GM19438 (cell line): ENCODE results near the gene TFPI.
"Not testable (repeated sequence)": the region's sequence is repeated elsewhere in the genome, so short reads cannot be mapped to it uniquely, and the experiment has no call there.

Source experiments
- ATAC-seq: cut with Tn5 transposase; IDR thresholded peaks from one replicate; pipeline ENCODE4 v1.9.1; 2021; ENCODE audit warnings: low read depth; ENCODE audit not compliant: unreplicated experiment

TFPI gene

GRCh38 chr2:187554704-187555082, 458 bp upstream of the TFPI start:
- no peak for ATAC-seq

GRCh38 chr2:187552828-187553681, 1.2 kb downstream of the TFPI start:
- ATAC-seq, result no peak

GRCh38 chr2:187552381-187552780, 1.9 kb downstream of the TFPI start:
- ATAC-seq, result no peak

GRCh38 chr2:187550857-187551256, 3.4 kb downstream of the TFPI start:
- no peak for ATAC-seq

- no peak for ATAC-seq
Measured at GRCh38 chr2:187549951-187550555, 4.2 kb downstream of the TFPI start.

- no peak for ATAC-seq
Measured at GRCh38 chr2:187549193-187549592, 5.0 kb downstream of the TFPI start.

- no peak for ATAC-seq
Measured at GRCh38 chr2:187548656-187549055, 5.6 kb downstream of the TFPI start.

GRCh38 chr2:187547353-187547979, 6.8 kb downstream of the TFPI start:
- ATAC-seq, result no peak

- ATAC-seq, result no peak
Measured at GRCh38 chr2:187546762-187547333, 7.4 kb downstream of the TFPI start.

- no peak for ATAC-seq
Measured at GRCh38 chr2:187545238-187545751, 8.9 kb downstream of the TFPI start.

GRCh38 chr2:187544371-187545080, 9.7 kb downstream of the TFPI start:
- ATAC-seq, result no peak

- ATAC-seq, result no peak
Measured at GRCh38 chr2:187543488-187543887, 10.7 kb downstream of the TFPI start.

- no peak for ATAC-seq
Measured at GRCh38 chr2:187542123-187542522, 12.1 kb downstream of the TFPI start.

GRCh38 chr2:187541086-187542085, 12.8 kb downstream of the TFPI start:
- no peak for ATAC-seq

- ATAC-seq, result not testable (repeated sequence)
Measured at GRCh38 chr2:187538222-187538621, 16.0 kb downstream of the TFPI start.

- ATAC-seq, result not testable (repeated sequence)
Measured at GRCh38 chr2:187535381-187535780, 18.9 kb downstream of the TFPI start.

- ATAC-seq, result no peak
Measured at GRCh38 chr2:187532333-187533120, 21.7 kb downstream of the TFPI start.

- ATAC-seq, result no peak
Measured at GRCh38 chr2:187529977-187530721, 24.1 kb downstream of the TFPI start.
